Neural crest cell (in vitro differentiated cells): Measurements from ENCODE around the gene UNC5C. TPM values are rescaled to one million over a fixed set of nuclear protein-coding genes. Genes with fewer than 3 reads are reported as not detected.
A peak's percentile ranks its signal among the peaks of the same experiment; 100 is the strongest.

Source experiments
- DNase-seq: peaks from one replicate; pipeline ENCODE4 v3.0.0; 2021; ENCODE audit warnings: low read depth, mixed read lengths, low spot score
- H3K27ac Mint-ChIP-seq: one replicate; pipeline ENCODE4 v1.8.0; 2021; ENCODE audit warnings: mild to moderate bottlenecking, mixed read lengths; ENCODE audit not compliant: unreplicated experiment
- H3K27me3 Mint-ChIP-seq: 2 replicates; pipeline ENCODE4 v1.8.0; 2021; ENCODE audit warnings: low read depth, mild to moderate bottlenecking, mixed read lengths
- H3K36me3 Mint-ChIP-seq: 2 replicates; pipeline ENCODE4 v1.8.0; 2021; ENCODE audit warnings: low read depth, mild to moderate bottlenecking, mixed read lengths
- H3K4me1 Mint-ChIP-seq: 2 replicates; pipeline ENCODE4 v1.8.0; 2021; ENCODE audit warnings: mixed read lengths
- H3K4me3 Mint-ChIP-seq: one replicate; pipeline ENCODE4 v1.8.0; 2021; ENCODE audit warnings: mild to moderate bottlenecking, mixed read lengths
- H3K9me3 Mint-ChIP-seq: 2 replicates; pipeline ENCODE4 v1.8.0; 2021; ENCODE audit warnings: mixed read lengths
- CTCF ChIP-seq: fragments of 200-600 bp; sonication (generic); conservative IDR thresholded peaks from 2 replicates; pipeline ENCODE4 v1.5.0; 2021; ENCODE audit warnings: antibody characterized with exemption, mild to moderate bottlenecking
- total RNA-seq: library from RNA; stranded (reverse); gene quantifications from 2 replicates; pipeline ENCODE4 v1.2.1, GENCODE V29; 2021

The UNC5C gene
- total RNA-seq, 1 donor from 2014 or later: 6.5 TPM

DNA sequence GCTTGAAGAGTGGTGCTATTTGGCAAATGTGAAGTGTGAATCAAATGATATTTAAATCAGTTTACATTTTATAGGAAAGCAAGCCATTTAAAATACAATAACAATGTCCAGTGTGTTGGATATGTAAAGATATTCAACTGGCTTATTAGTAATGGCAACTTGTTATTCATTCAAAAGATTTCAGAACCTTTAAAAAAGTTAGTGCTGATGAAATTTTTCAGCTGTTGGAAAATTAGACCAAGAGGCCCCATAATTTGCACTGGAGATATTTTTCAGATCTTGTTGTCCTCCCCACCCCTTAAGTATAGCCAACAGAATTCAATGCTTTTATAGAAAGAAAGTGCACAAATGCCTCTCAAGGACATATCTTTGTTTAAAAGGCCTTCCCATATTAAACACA, 54.6 kb downstream of the UNC5C start:
- no peak overlapping the region for H3K4me3 Mint-ChIP-seq
- H3K27ac Mint-ChIP-seq: no peak overlapping the region
- H3K27me3 Mint-ChIP-seq: no peaks in the 10 kb centered on the region
- no peak for TF ChIP-seq CTCF
- no peaks in the 10 kb centered on the region for H3K36me3 Mint-ChIP-seq
- H3K4me1 Mint-ChIP-seq: no peaks in the 10 kb centered on the region
- no peaks in the 10 kb centered on the region for H3K9me3 Mint-ChIP-seq
- no peak for DNase-seq

- Mint-ChIP-seq H3K9me3 (peaks cover 5% of the 10 kb centered on the region), H3K4me3 (no peak overlapping the region), H3K27ac (peak overlapping the region; percentile 48), H3K36me3 (no peaks in the 10 kb centered on the region), H3K4me1 (peaks cover 5% of the 10 kb centered on the region), H3K27me3 (no peaks in the 10 kb centered on the region)
- no peak for DNase-seq
- no peak for TF ChIP-seq CTCF
These were observed 70.1 kb downstream of the UNC5C start for GRCh38 chr4:95478679-95479078.

DNA sequence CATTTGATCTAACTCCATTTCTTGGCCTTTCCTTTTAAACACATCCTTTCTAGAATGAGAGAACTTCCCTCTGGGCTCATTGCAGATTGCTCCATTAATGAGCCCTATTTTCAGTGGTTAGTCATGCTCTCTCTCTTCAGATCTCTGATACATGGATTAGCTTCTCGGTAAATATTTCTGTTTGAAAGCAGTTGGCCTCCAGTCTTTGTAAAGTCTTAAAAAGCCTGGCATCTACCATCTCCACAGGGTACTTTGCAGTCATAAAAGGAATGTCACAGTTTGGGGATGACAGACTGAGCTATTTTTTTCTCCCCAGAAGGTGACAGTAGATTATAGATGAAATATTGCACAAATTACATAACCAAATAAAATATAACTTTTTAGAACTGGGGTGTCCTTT, 72.7 kb downstream of the UNC5C start:
- Mint-ChIP-seq H3K27me3 (no peaks in the 10 kb centered on the region), H3K4me1 (peaks cover 22% of the 10 kb centered on the region), H3K4me3 (no peak overlapping the region), H3K36me3 (no peaks in the 10 kb centered on the region), H3K27ac (no peak overlapping the region), H3K9me3 (peaks cover 5% of the 10 kb centered on the region)
- DNase-seq: no peak
- no peak for TF ChIP-seq CTCF

GRCh38 chr4:95472534-95472933, 76.2 kb downstream of the UNC5C start:
- Mint-ChIP-seq H3K36me3 (no peaks in the 10 kb centered on the region), H3K9me3 (peaks cover 5% of the 10 kb centered on the region), H3K27me3 (no peaks in the 10 kb centered on the region), H3K4me3 (no peak overlapping the region), H3K27ac (no peak overlapping the region), H3K4me1 (peaks cover 27% of the 10 kb centered on the region)
- no peak for DNase-seq
- TF ChIP-seq CTCF: no peak

DNA sequence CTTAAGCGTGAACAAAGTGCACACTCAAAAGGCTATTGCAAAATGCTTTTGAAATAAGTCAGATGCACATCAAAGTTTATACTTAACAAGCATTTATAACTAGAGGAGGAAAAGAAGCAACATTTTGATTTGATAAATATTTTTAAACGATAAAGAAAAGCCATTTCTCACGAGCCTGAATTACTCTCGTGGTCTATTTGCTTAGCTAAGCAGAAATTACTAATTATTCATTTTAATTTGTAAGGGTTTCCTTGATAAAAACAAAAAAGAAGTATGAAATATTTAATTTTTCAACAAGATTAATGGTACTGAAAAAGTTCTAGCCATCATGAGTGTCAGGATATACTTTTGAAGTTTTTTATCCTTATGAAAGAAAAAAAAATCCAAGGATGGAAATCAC, 78.2 kb downstream of the UNC5C start:
- peaks cover 7% of the 10 kb centered on the region for H3K9me3 Mint-ChIP-seq
- no peak overlapping the region for H3K27ac Mint-ChIP-seq
- no peaks in the 10 kb centered on the region for H3K36me3 Mint-ChIP-seq
- no peak for TF ChIP-seq CTCF
- DNase-seq: no peak
- H3K4me1 Mint-ChIP-seq: peaks cover 22% of the 10 kb centered on the region
- no peak overlapping the region for H3K4me3 Mint-ChIP-seq
- H3K27me3 Mint-ChIP-seq: no peaks in the 10 kb centered on the region

GRCh38 chr4:95469617-95470016, 79.2 kb downstream of the UNC5C start:
- H3K36me3 Mint-ChIP-seq: no peaks in the 10 kb centered on the region

More at GRCh38 chr4:95469617-95470016, 79.2 kb downstream of the UNC5C start:
- Mint-ChIP-seq H3K27me3 (no peaks in the 10 kb centered on the region), H3K9me3 (peaks cover 7% of the 10 kb centered on the region), H3K4me3 (no peak overlapping the region), H3K27ac (no peak overlapping the region), H3K4me1 (peaks cover 22% of the 10 kb centered on the region)
- no peak for TF ChIP-seq CTCF
- no peak for DNase-seq
